HEK293T (cell line): ENCODE measurements around the gene NUDT22.
"Not testable (repeated sequence)": the region's sequence is repeated elsewhere in the genome, so short reads cannot be mapped to it uniquely, and the experiment has no call there.

ENCODE experiments used
- CTCF ChIA-PET: fragments of 350-600 bp; formaldehyde crosslinking; extraction: SDS; loops from one replicate; lab custom pipeline; 2021; ENCODE audit warnings: antibody characterized with exemption, inconsistent platforms; lab: Yijun Ruan, JAX
- POLR2A ChIA-PET: fragments of 350-600 bp; formaldehyde crosslinking; extraction: SDS; loops from one replicate; lab custom pipeline; 2020; ENCODE audit warnings: antibody characterized with exemption, inconsistent platforms; lab: Yijun Ruan, JAX
- DNase-seq: peaks from one replicate; pipeline ENCODE4 v3.0.0; 2012; ENCODE audit warnings: mixed read lengths; ENCODE audit errors: extremely low spot score
- ARNT ChIP-seq: fragments of 450-650 bp; IDR thresholded peaks from 2 replicates; pipeline ENCODE4 v1.6.1; 2017; ENCODE audit warnings: mild to moderate bottlenecking
- BHLHE40 ChIP-seq: fragments of 450-650 bp; IDR thresholded peaks from 2 replicates; pipeline ENCODE4 v1.6.1; 2016; ENCODE audit warnings: mild to moderate bottlenecking, moderate library complexity, borderline replicate concordance
- CTBP1 ChIP-seq: fragments of 450-650 bp; IDR thresholded peaks from 2 replicates; pipeline ENCODE4 v1.6.1; 2016; ENCODE audit warnings: borderline replicate concordance
- ELF4 ChIP-seq: fragments of 450-650 bp; IDR thresholded peaks from 2 replicates; pipeline ENCODE4 v1.6.1; 2017; ENCODE audit warnings: antibody characterized with exemption
- FOXA1 ChIP-seq: fragments of 450-650 bp; IDR thresholded peaks from 2 replicates; pipeline ENCODE4 v1.6.1; 2016; ENCODE audit warnings: mild to moderate bottlenecking
- FOXK2 ChIP-seq: fragments of 450-650 bp; IDR thresholded peaks from 2 replicates; pipeline ENCODE4 v1.6.1; 2016; ENCODE audit warnings: mild to moderate bottlenecking
- FOXM1 ChIP-seq: fragments of 450-650 bp; IDR thresholded peaks from 2 replicates; pipeline ENCODE4 v1.6.1; 2017; ENCODE audit warnings: mild to moderate bottlenecking, borderline replicate concordance
- HDGF ChIP-seq: fragments of 450-650 bp; IDR thresholded peaks from 2 replicates; pipeline ENCODE4 v1.6.1; 2017; ENCODE audit warnings: antibody characterized with exemption, borderline replicate concordance
- L3MBTL2 ChIP-seq: fragments of 450-650 bp; conservative IDR thresholded peaks from 2 replicates; pipeline ENCODE4 v1.6.1; 2016; ENCODE audit warnings: mild to moderate bottlenecking
- LEF1 ChIP-seq: fragments of 450-650 bp; IDR thresholded peaks from 2 replicates; pipeline ENCODE4 v1.6.1; 2017; ENCODE audit warnings: mild to moderate bottlenecking, borderline replicate concordance
- NFRKB ChIP-seq: fragments of 450-650 bp; IDR thresholded peaks from 2 replicates; pipeline ENCODE4 v1.6.1; 2016; ENCODE audit warnings: mild to moderate bottlenecking, moderate library complexity
- SP1 ChIP-seq: fragments of 450-650 bp; IDR thresholded peaks from 2 replicates; pipeline ENCODE4 v1.6.1; 2017
- SUZ12 ChIP-seq: fragments of 450-650 bp; IDR thresholded peaks from 2 replicates; pipeline ENCODE4 v1.6.1; 2016; ENCODE audit warnings: mild to moderate bottlenecking
- TARDBP ChIP-seq: fragments of 450-650 bp; IDR thresholded peaks from 2 replicates; pipeline ENCODE4 v1.6.1; 2016
- ZNF384 ChIP-seq: fragments of 450-650 bp; IDR thresholded peaks from 2 replicates; pipeline ENCODE4 v1.6.1; 2016
- TF ChIP-seq, protein P1 (sequence below): fragments of 450-650 bp; IDR thresholded peaks from 2 replicates; pipeline ENCODE4 v1.6.1; 2016

NUDT22 gene

DNA sequence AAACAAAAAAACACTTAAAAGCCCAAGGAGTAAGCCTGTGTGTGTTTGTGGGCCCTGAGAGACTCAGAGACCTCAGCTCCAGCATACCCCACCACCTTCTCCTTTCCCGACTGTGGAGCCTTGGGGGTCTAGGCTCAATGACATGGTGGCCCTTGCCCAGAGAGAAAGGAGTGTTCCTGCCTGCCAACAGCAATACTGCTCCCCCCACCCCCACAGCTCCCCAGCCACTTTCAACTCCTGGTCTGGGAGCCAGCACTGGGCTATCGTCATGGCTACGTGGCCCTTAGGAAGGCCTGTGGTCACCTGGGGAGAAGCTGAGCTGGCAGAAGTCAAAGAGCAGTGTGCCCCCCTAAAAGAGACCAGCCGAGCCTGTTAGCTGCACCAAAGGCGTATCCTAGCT lies 18.0 kb downstream of the NUDT22 start:
- no peak for DNase-seq
- ChIA-PET POLR2A (interaction anchor here (1.1 to 8.9 kb wide), 9 partner anchors 10 to 74 kb away, joined by 3 to 78 read pairs (median 7); partner anchors contain the start of genes DNAJC4, NUDT22, PRDX5 and STIP1), CTCF (interaction anchor here (0.6 to 1.1 kb wide), 3 partner anchors 27 to 88 kb away, joined by 3 to 4 read pairs (median 3); no protein-coding TSS in a partner anchor)
- TF ChIP-seq L3MBTL2: no peak
- TF ChIP-seq ARNT: no peak
- TF ChIP-seq, protein P1, sequence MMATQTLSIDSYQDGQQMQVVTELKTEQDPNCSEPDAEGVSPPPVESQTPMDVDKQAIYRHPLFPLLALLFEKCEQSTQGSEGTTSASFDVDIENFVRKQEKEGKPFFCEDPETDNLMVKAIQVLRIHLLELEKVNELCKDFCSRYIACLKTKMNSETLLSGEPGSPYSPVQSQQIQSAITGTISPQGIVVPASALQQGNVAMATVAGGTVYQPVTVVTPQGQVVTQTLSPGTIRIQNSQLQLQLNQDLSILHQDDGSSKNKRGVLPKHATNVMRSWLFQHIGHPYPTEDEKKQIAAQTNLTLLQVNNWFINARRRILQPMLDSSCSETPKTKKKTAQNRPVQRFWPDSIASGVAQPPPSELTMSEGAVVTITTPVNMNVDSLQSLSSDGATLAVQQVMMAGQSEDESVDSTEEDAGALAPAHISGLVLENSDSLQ: no peak
- TF ChIP-seq FOXM1: no peak

DNA sequence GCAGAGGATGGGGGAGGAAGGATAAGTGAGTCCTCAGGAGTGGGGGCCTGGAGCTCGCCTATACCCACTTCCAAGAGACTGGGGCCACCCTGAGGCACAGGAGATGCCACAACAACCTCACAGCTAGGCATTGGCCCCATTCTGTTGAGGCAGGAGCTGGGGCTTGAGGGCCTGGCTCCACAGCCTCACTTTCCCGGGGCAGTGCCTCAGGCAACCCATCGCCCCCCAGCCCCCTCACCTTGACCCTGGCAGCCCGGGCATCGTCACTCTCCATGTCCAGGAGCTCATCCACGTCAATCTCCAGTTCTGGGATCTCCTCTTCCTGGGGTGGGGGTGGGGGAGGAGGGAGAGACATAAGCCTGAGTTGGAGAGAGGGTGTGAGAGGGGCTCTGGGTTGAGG lies 18.9 kb downstream of the NUDT22 start:
- TF ChIP-seq ARNT (no peak), FOXK2 (no peak), ZNF384 (no peak), SP1 (no peak), SUZ12 (no peak), FOXA1 (no peak), TARDBP (no peak), ELF4 (no peak)
- CTCF ChIA-PET: interaction anchor here (1.0 kb wide), 1 partner anchor 87 kb away, joined by 4 read pairs; no protein-coding TSS in a partner anchor
- POLR2A ChIA-PET: interaction anchor here (0.9 to 8.9 kb wide), 8 partner anchors 9 to 110 kb away, joined by 3 to 78 read pairs (median 10); partner anchors contain the start of genes DNAJC4, PRDX5 and VEGFB

DNA sequence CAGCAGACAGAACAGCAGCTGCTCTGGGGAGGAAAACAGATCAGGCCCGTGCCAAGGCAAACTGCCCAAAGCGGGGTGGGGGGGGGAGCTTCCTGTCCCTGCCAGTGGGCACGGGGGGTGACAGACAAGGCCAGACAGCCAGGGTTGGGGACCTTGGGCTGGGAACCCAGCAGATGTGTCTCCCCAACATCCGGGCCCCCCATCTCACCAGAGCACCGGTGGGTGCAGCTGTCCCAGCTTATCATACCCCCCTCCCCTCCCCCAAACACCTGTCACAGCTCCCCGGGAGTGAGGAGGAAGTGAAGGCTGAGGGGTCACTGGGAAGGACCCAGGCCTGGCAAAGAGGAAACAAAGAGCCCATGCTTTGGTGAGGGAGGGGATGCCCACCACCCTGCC lies 19.3 kb downstream of the NUDT22 start:
- no peak for DNase-seq
- ChIA-PET POLR2A (interaction anchor here (0.9 to 8.9 kb wide), 12 partner anchors 9 to 109 kb away, joined by 3 to 78 read pairs (median 8); partner anchors contain the start of genes DNAJC4, ESRRA, NUDT22 and PRDX5), CTCF (no interaction called here)
- TF ChIP-seq ELF4 (no peak), L3MBTL2 (no peak), BHLHE40 (no peak)

More for the DNA sequence above, 18.9 kb downstream of the NUDT22 start:
- no peak for DNase-seq

DNA sequence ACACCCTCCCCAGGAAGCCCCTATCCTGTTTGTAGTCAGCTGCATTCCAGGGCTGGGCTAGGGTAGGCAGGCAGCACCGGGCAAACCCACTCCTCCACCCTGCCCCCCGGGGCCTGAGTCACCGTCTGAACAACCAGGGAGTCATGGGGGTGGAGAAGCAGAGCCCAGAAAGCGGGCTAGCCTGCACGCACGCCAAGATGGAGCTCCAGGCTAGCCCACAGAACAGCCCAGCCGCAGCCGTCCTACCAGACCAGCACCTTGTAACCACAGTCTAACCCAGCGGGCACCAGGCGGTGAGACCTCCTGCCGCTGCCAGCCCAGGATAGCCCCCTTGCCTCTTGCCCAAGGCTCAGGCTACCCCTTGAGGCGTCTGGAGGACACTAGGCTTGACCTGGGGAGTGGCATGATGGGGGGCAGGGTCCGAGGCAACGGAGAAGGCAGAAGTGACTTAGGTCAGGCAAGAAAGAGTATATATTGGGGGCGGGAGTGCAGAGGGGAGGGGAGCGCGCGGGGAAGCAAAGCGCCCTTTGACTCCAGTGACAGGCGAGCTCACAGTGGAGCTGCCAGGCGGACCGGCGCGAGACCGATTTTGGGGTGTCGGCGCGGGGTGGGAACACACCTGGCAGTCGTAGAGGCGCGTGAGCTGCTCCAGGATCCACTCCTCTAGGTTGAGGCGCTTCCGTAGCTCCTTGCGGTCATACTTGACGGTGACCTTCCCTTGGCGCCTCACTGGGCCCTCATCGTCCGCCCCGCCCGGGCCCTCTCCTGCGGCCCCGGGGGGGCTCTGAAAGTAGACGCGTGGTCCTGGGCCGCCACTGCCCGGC lies 19.9 kb downstream of the NUDT22 start:
- no peak for DNase-seq
- ChIA-PET CTCF (interaction anchor here (0.6 to 0.9 kb wide), 2 partner anchors 41 to 44 kb away, joined by 3 read pairs; no protein-coding TSS in a partner anchor), POLR2A (interaction anchor here (0.8 to 8.9 kb wide), 16 partner anchors 7 to 109 kb away, joined by 3 to 78 read pairs (median 5); partner anchors contain the start of genes DNAJC4, ESRRA, NUDT22 and PRDX5)
- TF ChIP-seq FOXA1 (no peak), HDGF (peak; percentile 77; the same call in 1 of the 2 replicates)

DNA sequence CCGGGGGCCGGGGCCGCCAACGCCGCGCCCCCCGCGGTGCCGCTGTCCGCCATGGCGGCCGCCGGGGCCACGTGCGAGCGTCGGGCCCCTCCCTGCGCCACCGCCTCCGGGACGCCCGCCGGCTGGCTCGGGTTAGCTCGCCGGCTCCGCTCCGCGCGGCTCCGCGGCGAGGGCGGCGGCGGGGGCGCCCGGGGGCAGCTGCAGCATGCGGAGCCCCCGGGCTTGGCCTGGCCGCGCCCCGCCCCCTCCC lies 20.5 kb downstream of the NUDT22 start:
- POLR2A ChIA-PET: interaction anchor here (0.8 to 8.9 kb wide), 13 partner anchors 8 to 85 kb away, joined by 3 to 78 read pairs (median 7); partner anchors contain the start of genes DNAJC4, ESRRA, NUDT22 and PRDX5
- peak; percentile 32; the same call in 1 of the 2 replicates for TF ChIP-seq FOXM1
- CTCF ChIA-PET: interaction anchor here (0.9 kb wide), 1 partner anchor 42 kb away, joined by 3 read pairs; no protein-coding TSS in a partner anchor
- DNase-seq: not testable (repeated sequence)

DNA sequence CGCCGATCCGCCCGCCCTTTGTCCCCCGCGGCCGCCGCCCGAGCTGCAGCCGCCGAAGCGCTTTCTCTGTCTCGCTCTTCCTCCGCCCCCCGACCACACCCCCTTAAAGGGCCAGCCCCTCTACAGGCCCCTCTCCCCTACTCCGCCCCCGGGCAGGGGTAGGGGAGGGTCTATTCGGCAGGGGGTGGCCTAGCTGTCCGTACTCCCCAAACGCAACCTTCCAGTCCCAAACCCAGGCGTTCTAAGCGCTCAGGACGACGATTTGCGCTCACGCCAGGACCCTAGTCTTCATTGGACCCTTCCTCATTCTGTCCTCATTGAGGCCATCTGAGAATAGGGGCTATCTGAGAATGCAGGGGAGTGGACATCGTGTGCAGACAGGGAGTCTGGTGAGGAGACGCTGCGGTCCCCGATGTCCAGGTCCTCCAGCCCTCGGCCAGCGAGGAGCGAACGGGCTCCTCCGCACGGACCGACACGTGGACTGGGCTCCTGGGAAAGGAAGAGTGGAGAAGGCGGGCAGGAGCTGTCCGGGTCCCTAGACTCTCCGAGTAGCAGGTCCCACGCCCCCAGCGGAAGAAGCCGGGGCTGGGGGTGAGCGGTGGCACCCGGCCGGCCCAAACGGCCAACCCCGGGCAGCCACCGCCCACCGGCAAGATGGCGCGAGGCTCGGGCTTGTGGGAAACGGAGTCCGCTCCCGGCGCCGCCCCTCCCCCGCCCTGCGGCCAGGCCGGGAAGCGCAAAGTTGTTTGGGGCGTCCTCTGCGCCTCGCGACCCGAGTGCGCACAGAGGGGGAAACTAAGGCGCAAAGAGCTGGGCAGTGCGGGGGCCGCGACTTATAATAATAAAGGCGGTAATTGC lies 21.0 kb downstream of the NUDT22 start, which contains the start of gene PPP1R14B:
TSS of gene PPP1R14B (minus strand) at position 73 of the 858 bp plus-strand sequence. CDS start 270 bp downstream, outside the sequence.
- CTCF ChIA-PET: no interaction called here
- POLR2A ChIA-PET: interaction anchor here (0.8 to 8.9 kb wide), 13 partner anchors 8 to 84 kb away, joined by 3 to 78 read pairs (median 7); partner anchors contain the start of genes DNAJC4, ESRRA, NUDT22 and PRDX5
- TF ChIP-seq L3MBTL2 (peak; percentile 92), FOXA1 (no peak), CTBP1 (no peak), LEF1 (0 out of 2 replicates have a peak, but pooled peaks have one; percentile 10), FOXM1 (no peak), HDGF (no peak), FOXK2 (no peak)
- DNase-seq: peak; percentile 82

DNA sequence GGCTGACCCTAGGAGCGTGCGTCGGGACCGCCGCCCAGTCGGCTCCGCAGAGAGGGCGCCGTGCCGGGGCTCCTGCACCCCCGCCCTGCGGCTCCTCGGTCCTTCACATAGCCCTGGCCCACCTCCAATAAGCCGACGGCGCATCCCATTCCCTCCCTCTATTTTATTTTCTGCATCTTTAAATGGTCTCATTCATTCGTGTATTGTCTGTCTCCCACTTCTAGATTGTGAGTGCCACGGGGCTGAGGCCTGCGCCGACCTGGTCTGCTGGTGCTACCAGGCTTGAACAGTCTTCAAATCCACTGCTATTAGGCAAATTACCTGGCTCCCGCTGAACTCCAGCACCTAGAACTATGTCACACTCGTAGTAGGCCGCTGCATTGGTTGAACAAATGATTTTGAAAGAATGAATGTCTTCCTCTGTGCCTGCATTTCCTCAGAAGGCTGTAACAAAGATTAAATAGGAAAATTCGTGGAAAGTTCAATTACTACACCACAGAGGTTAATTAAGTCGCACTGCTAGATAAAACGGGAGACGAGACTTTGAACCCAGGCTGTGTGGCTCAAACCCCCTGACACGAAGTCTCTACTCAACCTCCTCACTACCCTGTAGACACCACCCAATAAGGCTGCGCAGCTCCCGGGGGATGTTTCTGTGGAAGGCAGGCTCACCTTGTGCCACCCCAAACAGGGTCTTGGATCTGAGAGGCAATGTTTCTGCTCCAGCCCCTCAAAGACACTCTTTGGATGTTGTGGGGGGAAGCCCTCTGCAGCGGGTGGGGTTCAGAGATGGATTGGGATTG lies 21.9 kb downstream of the NUDT22 start:
- POLR2A ChIA-PET: interaction anchor here (0.9 to 8.9 kb wide), 8 partner anchors 10 to 62 kb away, joined by 4 to 78 read pairs (median 12); partner anchors contain the start of genes DNAJC4, ESRRA, NUDT22 and STIP1
- TF ChIP-seq FOXA1 (no peak), HDGF (no peak), FOXM1 (no peak), ARNT (no peak), L3MBTL2 (no peak), LEF1 (no peak), SP1 (no peak), ZNF384 (no peak), CTBP1 (no peak), TARDBP (no peak), SUZ12 (no peak), BHLHE40 (no peak), NFRKB (no peak), FOXK2 (no peak), ELF4 (no peak)
- TF ChIP-seq, protein P1: no peak
- CTCF ChIA-PET: interaction anchor here (2.2 kb wide), 1 partner anchor 57 kb away, joined by 7 read pairs; no protein-coding TSS in a partner anchor
- no peak for DNase-seq
